Hepatocyte (in vitro differentiated cells): Measurements from ENCODE around the gene HFE. TPM values are rescaled to one million over a fixed set of nuclear protein-coding genes. Genes with fewer than 3 reads are reported as not detected.
A peak's percentile ranks its signal among the peaks of the same experiment; 100 is the strongest.
"Not testable (repeated sequence)": the region's sequence is repeated elsewhere in the genome, so short reads cannot be mapped to it uniquely, and the experiment has no call there.

Experiments
- DNase-seq: peaks from one replicate; pipeline ENCODE4 v3.0.0-alpha.2; 2016; ENCODE audit warnings: low spot score
- H2AFZ ChIP-seq: fragments of 200-600 bp; sonication (generic); 2 replicates; pipeline ENCODE4 v1.6.0; 2016; ENCODE audit warnings: antibody characterized with exemption, mild to moderate bottlenecking
- H3K27ac ChIP-seq: fragments of 200-600 bp; sonication (generic); 2 replicates; pipeline ENCODE4 v1.5.1; 2016; ENCODE audit warnings: mild to moderate bottlenecking
- H3K27me3 ChIP-seq: fragments of 200-600 bp; sonication (generic); 2 replicates; pipeline ENCODE4 v1.6.1; 2016
- H3K36me3 ChIP-seq: fragments of 200-600 bp; sonication (generic); replicated peaks from 2 replicates; pipeline ENCODE4 v1.5.1; 2016; ENCODE audit warnings: low read depth; ENCODE audit not compliant: insufficient read depth
- H3K4me1 ChIP-seq: fragments of 200-600 bp; sonication (generic); 2 replicates; pipeline ENCODE4 v1.5.1; 2016; ENCODE audit warnings: mild to moderate bottlenecking, moderate library complexity; ENCODE audit not compliant: insufficient read depth
- H3K4me2 ChIP-seq: fragments of 200-600 bp; sonication (generic); 2 replicates; pipeline ENCODE4 v1.6.0; 2016
- H3K4me3 ChIP-seq: fragments of 200-600 bp; sonication (generic); 2 replicates; pipeline ENCODE4 v1.5.1; 2016; ENCODE audit warnings: mild to moderate bottlenecking
- H3K79me2 ChIP-seq: fragments of 200-600 bp; sonication (generic); 2 replicates; pipeline ENCODE4 v1.6.0; 2017; ENCODE audit warnings: mild to moderate bottlenecking
- H3K9me2 ChIP-seq: fragments of 200-600 bp; sonication (generic); replicated peaks from 2 replicates; pipeline ENCODE4 v1.6.0; 2017; ENCODE audit warnings: mild to moderate bottlenecking; ENCODE audit not compliant: insufficient read depth
- H3K9me3 ChIP-seq: fragments of 200-600 bp; sonication (generic); 2 replicates; pipeline ENCODE4 v1.5.1; 2016; ENCODE audit warnings: low read depth, mild to moderate bottlenecking
- H4K20me1 ChIP-seq: fragments of 200-600 bp; sonication (generic); 2 replicates; pipeline ENCODE4 v1.6.0; 2016; ENCODE audit warnings: mild to moderate bottlenecking; ENCODE audit not compliant: insufficient read depth, poor library complexity, severe bottlenecking
- CTCF ChIP-seq: fragments of 200-600 bp; sonication (generic); IDR thresholded peaks from 2 replicates; pipeline ENCODE4 v1.5.1; 2016; ENCODE audit warnings: antibody characterized with exemption, mild to moderate bottlenecking; ENCODE audit not compliant: poor library complexity
- EZH2 ChIP-seq: fragments of 200-600 bp; sonication (generic); IDR thresholded peaks from 2 replicates; pipeline ENCODE4 v1.6.1; 2016; ENCODE audit warnings: antibody characterized with exemption, mild to moderate bottlenecking, borderline replicate concordance
- EZH2phosphoT487 ChIP-seq: fragments of 200-600 bp; sonication (generic); IDR thresholded peaks from one replicate; pipeline ENCODE4 v1.6.1; 2018; ENCODE audit warnings: antibody characterized with exemption, mild to moderate bottlenecking, low read depth, moderate library complexity; ENCODE audit not compliant: unreplicated experiment, severe bottlenecking
- WGBS: methylation state at CpG from one replicate; pipeline ENCODE4 v1.1.6; 2016; ENCODE audit warnings: low lambda C conversion rate; ENCODE audit errors: missing lambda C conversion rate; 5-methylcytosine and 5-hydroxymethylcytosine counted together
- polyA plus RNA-seq: library from polyadenylated mRNA; unstranded; fragments of >200 nt; fragmentation: Nextera tagmentation; extraction: Ambion mirVana; gene quantifications from 2 replicates; pipeline ENCODE4 v1.2.1, GENCODE V29; 2016
- total RNA-seq: library from RNA; depleted of rRNA; stranded (reverse); fragments of >200 nt; gene quantifications from 2 replicates; pipeline ENCODE4 v1.2.3, GENCODE V29; 2014

HFE gene
- total and polyA plus RNA-seq, 2 experiments from 2014 or later = 3.6 to 7.4 TPM

- Histone ChIP-seq H2AFZ (no peak overlapping the region), H3K4me3 (no peak overlapping the region)
Observed at GRCh38 chr6:26116267-26116666, 29.0 kb downstream of the HFE start.

DNA sequence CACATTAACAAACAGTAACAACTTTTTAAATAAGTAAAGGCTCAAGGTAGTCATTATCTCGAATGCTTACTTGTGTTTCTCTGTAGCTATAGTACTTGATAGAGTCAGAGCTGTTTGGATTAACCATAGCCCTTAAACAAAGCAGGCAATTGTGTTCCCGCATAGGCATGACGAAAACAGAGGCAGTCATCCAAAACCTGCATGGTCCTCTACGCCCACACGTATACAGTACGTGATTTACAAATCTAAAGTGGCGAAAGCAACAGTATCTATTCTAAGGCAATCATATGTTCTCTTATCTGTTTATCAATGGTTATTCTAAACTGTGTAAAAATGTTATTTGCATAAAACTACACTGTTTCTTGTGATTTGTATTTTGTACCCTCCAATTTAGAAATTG is 31.8 kb downstream of the HFE start:
- H3K27ac ChIP-seq = no peak overlapping the region
- H3K36me3 ChIP-seq = no peaks in the 10 kb centered on the region
- H3K4me2 ChIP-seq = no peak overlapping the region
- H3K4me3 ChIP-seq = no peak overlapping the region
- H4K20me1 ChIP-seq = no peaks in the 10 kb centered on the region
- peaks cover 8% of the 10 kb centered on the region for H3K79me2 ChIP-seq
- WGBS = 66% methylated on average over 7 of the region's 7 CpGs
- no peaks in the 10 kb centered on the region for H3K27me3 ChIP-seq
- TF ChIP-seq EZH2 = no peak
- TF ChIP-seq CTCF = no peak
- TF ChIP-seq EZH2phosphoT487 = no peak
- no peak overlapping the region for H2AFZ ChIP-seq
- no peaks in the 10 kb centered on the region for H3K9me2 ChIP-seq
- no peaks in the 10 kb centered on the region for H3K9me3 ChIP-seq
- no peak for DNase-seq
- no peaks in the 10 kb centered on the region for H3K4me1 ChIP-seq

More at GRCh38 chr6:26116267-26116666, 29.0 kb downstream of the HFE start:
- no peaks in the 10 kb centered on the region for H4K20me1 ChIP-seq
- H3K27me3 ChIP-seq = no peaks in the 10 kb centered on the region
- no peak for DNase-seq
- no peaks in the 10 kb centered on the region for H3K9me3 ChIP-seq
- 96% methylated on average over 4 of the region's 4 CpGs for WGBS
- H3K9me2 ChIP-seq = no peaks in the 10 kb centered on the region
- H3K79me2 ChIP-seq = peaks cover 8% of the 10 kb centered on the region
- H3K4me1 ChIP-seq = no peaks in the 10 kb centered on the region
- TF ChIP-seq EZH2 (no peak), CTCF (no peak), EZH2phosphoT487 (no peak)
- no peaks in the 10 kb centered on the region for H3K36me3 ChIP-seq
- H3K4me2 ChIP-seq = no peak overlapping the region
- no peak overlapping the region for H3K27ac ChIP-seq

DNA sequence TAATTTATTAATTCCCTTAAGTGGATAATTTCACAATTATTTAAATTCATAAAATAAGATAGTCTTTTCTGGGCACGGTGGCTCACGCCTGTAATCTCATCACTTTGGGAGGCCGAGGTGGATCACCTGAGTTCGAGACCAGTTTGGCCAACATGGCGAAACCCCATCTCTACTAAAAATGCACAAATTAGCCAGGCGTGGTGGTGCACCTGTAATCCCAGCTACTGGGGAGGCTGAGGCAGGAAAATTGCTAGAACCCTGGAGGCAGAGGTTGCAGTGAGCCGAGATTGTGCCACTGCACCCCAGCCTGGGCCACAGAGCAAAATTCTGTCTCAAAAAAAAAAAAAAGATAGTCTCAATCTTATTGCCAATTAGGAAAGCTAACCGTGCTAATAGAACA is 32.9 kb downstream of the HFE start:
- not testable (repeated sequence) for H2AFZ ChIP-seq, H3K4me1 ChIP-seq, H3K4me3 ChIP-seq, H3K9me2 ChIP-seq, H3K27ac ChIP-seq, H3K36me3 ChIP-seq, DNase-seq, H3K27me3 ChIP-seq, H3K9me3 ChIP-seq
- peak overlapping the region; percentile 77 for H3K4me2 ChIP-seq
- WGBS = 95% methylated on average over 8 of the region's 8 CpGs
- H3K79me2 ChIP-seq = peaks cover 17% of the 10 kb centered on the region
- peaks cover 10% of the 10 kb centered on the region for H4K20me1 ChIP-seq

DNA sequence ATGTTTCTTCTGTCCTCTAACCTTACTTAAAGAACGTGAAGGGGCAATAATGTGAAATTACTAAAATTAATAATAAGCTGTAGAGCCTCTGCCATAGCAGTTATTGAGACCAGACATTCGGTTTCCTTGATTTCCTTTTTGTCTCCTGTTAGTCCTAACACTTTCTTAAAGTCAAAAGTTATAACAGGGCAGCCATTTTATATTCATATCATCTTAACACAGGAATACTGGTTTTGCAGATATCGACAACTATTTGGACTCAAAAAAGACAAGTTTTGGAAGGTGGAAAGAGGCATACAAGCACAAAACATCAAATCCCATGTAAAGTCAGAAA is 33.5 kb downstream of the HFE start:
- no peak for DNase-seq
- Histone ChIP-seq H3K79me2 (peaks cover 23% of the 10 kb centered on the region), H3K27me3 (no peaks in the 10 kb centered on the region), H3K9me3 (no peaks in the 10 kb centered on the region), H4K20me1 (peaks cover 17% of the 10 kb centered on the region), H3K9me2 (no peaks in the 10 kb centered on the region), H2AFZ (no peak overlapping the region), H3K36me3 (no peaks in the 10 kb centered on the region), H3K27ac (peak overlapping the region; percentile 97), H3K4me1 (no peaks in the 10 kb centered on the region), H3K4me3 (no peak overlapping the region), H3K4me2 (peak overlapping the region; percentile 77)
- no peak for TF ChIP-seq EZH2
- TF ChIP-seq EZH2phosphoT487 = no peak
- TF ChIP-seq CTCF = no peak
- 65% methylated on average over 3 of the region's 3 CpGs for WGBS
